22Rv1 (cell line): ENCODE results near the gene RHOA.

ENCODE experiments used
- ZFX ChIP-seq: fragments of 450-650 bp; IDR thresholded peaks from 2 replicates; pipeline ENCODE4 v1.6.1; 2017; ENCODE audit warnings: antibody characterized with exemption, borderline replicate concordance
- TF ChIP-seq, protein P1 (sequence below): fragments of 450-650 bp; IDR thresholded peaks from 2 replicates; pipeline ENCODE4 v1.5.1; 2017; ENCODE audit warnings: mild to moderate bottlenecking

DNA sequence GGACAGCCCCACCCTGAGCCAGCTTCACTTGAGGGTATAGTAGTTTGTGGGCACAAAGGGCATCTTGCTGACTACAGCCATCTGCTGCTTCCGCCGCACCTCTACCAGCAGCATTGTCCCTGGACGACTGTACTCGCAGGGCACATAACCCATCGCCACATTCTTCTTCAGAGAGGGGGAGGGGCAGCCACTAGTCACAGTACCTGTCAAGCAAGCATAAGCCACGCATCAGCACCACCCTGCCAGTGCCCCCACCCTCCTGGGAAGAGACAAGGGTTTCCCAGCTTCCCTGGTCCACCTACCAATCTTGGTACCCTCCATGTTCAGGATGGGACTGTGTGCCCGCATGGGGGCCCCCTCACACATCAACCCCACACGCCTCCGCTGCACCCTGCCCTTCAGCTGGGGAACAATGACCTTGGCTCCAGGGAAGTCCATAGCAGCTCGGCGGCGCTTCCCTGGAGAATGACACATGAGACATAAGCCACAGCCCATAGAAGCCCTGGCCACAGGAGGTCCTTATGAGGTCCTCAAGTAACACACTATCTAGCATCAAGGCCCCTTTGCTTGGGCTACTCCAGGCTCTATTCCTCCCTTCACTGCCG, 5.8 kb upstream of the RHOA start:
- TF ChIP-seq, protein P1, sequence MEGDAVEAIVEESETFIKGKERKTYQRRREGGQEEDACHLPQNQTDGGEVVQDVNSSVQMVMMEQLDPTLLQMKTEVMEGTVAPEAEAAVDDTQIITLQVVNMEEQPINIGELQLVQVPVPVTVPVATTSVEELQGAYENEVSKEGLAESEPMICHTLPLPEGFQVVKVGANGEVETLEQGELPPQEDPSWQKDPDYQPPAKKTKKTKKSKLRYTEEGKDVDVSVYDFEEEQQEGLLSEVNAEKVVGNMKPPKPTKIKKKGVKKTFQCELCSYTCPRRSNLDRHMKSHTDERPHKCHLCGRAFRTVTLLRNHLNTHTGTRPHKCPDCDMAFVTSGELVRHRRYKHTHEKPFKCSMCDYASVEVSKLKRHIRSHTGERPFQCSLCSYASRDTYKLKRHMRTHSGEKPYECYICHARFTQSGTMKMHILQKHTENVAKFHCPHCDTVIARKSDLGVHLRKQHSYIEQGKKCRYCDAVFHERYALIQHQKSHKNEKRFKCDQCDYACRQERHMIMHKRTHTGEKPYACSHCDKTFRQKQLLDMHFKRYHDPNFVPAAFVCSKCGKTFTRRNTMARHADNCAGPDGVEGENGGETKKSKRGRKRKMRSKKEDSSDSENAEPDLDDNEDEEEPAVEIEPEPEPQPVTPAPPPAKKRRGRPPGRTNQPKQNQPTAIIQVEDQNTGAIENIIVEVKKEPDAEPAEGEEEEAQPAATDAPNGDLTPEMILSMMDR: no peak
- TF ChIP-seq ZFX: no peak
